Panc1 (cell line): ENCODE data around the gene BTBD3. TPM values are rescaled to one million over a fixed set of nuclear protein-coding genes. Genes with fewer than 3 reads are reported as not detected.

ENCODE experiments used
- ATAC-seq: fragments of 200-7000 bp; cut with Tn5 transposase; 2 replicates; pipeline ENCODE4 v1.9.1; 2020; ENCODE audit warnings: mild to moderate bottlenecking, moderate library complexity
- BruUV-seq: library from RNA; stranded (reverse); fragments of 400-500 nt; replicated peaks from 2 replicates; lab custom pipeline; 2021; lab: Mats Ljungman, UMichigan
- CTCF ChIA-PET: fragments of 300-600 bp; sonication (Branson Sonifier 250); formaldehyde crosslinking; loops from one replicate; lab custom pipeline; 2022; ENCODE audit warnings: antibody characterized with exemption; lab: Charles Lee
- POLR2A ChIA-PET: fragments of 300-600 bp; sonication (Branson Sonifier 250); formaldehyde crosslinking; loops from one replicate; lab custom pipeline; 2022; ENCODE audit warnings: antibody characterized with exemption; lab: Charles Lee
- DNase-seq: peaks from one replicate; pipeline ENCODE4 v3.0.0-alpha.2; 2010; ENCODE audit warnings: low read depth, low spot score
- H3K27ac ChIP-seq: 2 replicates; pipeline ENCODE4 v1.5.1; 2011; ENCODE audit warnings: mild to moderate bottlenecking, low read length, inconsistent platforms
- H3K27me3 ChIP-seq: fragments of 200-500 bp; sonication (Bioruptor generic); 2 replicates; pipeline ENCODE4 v1.6.0; 2014; ENCODE audit warnings: low read length, inconsistent platforms; ENCODE audit not compliant: control insufficient read depth, insufficient read depth
- H3K36me3 ChIP-seq: fragments of 200-500 bp; sonication (Bioruptor generic); 2 replicates; pipeline ENCODE4 v1.5.1; 2014; ENCODE audit warnings: inconsistent platforms, mild to moderate bottlenecking, low read length, moderate library complexity; ENCODE audit not compliant: control insufficient read depth, insufficient read depth
- H3K4me1 ChIP-seq: 2 replicates; pipeline ENCODE4 v1.5.1; 2011; ENCODE audit warnings: inconsistent platforms, mild to moderate bottlenecking, low read length, moderate library complexity; ENCODE audit not compliant: control insufficient read depth, insufficient read depth
- H3K4me3 ChIP-seq, 2 experiments: 2 replicates each; pipeline ENCODE4 v1.5.1; 2011 to 2012; ENCODE audit warnings: low read depth in 2 of 2, low read length in 2 of 2, mild to moderate bottlenecking in 2 of 2, inconsistent platforms in 1 of 2, moderate library complexity in 1 of 2
- H3K9me3 ChIP-seq: fragments of 200-500 bp; sonication (Bioruptor generic); 2 replicates; pipeline ENCODE4 v1.5.1; 2014; ENCODE audit warnings: low read depth, mild to moderate bottlenecking, inconsistent platforms, low read length, moderate library complexity; ENCODE audit not compliant: control insufficient read depth, insufficient read depth
- POLR2AphosphoS5 ChIP-seq: IDR thresholded peaks from 2 replicates; pipeline ENCODE4 v1.6.1; 2012; ENCODE audit warnings: mild to moderate bottlenecking, low read depth, low read length, moderate library complexity
- REST ChIP-seq, 2 experiments: IDR thresholded peaks; 2 replicates each; pipeline ENCODE4 v1.6.1; 2011 to 2012; ENCODE audit warnings: low read depth in 2 of 2, control low read depth in 1 of 2, low read length in 1 of 2, mild to moderate bottlenecking in 1 of 2, moderate library complexity in 1 of 2; ENCODE audit not compliant: insufficient read depth in 1 of 2
- SIN3A ChIP-seq: IDR thresholded peaks from 2 replicates; pipeline ENCODE4 v1.6.1; 2012; ENCODE audit warnings: low read depth, mild to moderate bottlenecking, low read length, moderate library complexity, borderline replicate concordance; ENCODE audit not compliant: insufficient read depth
- TCF7L2 ChIP-seq: IDR thresholded peaks from 2 replicates; pipeline ENCODE4 v1.6.1; 2011; ENCODE audit warnings: mild to moderate bottlenecking, low read depth, low read length, inconsistent platforms
- in situ Hi-C: cut with HindIII; loops from 2 replicates; pipeline ENCODE4 v1.10.0; 2016; ENCODE audit warnings: low sequenced_read_pairs, low pct_unique_long_range_greater_than_20kb
- intact Hi-C: fragments of 100-400 bp; cut with micrococcal nuclease; formaldehyde crosslinking; loops from one replicate; pipeline ENCODE4 v1.10.0; 2022; ENCODE audit not compliant: unreplicated experiment
- total RNA-seq: library from RNA; stranded (reverse); gene quantifications from one replicate; pipeline ENCODE4 v1.2.1, GENCODE V29; 2021; ENCODE audit not compliant: unreplicated experiment
- TF ChIP-seq, protein P1 (sequence below): fragments of 450-650 bp; IDR thresholded peaks from 2 replicates; pipeline ENCODE4 v1.5.1; 2017; ENCODE audit warnings: mild to moderate bottlenecking

The BTBD3 gene
- total RNA-seq, 1 experiment from 2014 or later: 27.6 TPM

GRCh38 chr20:11912659-11913415 is 4.9 kb upstream of the BTBD3 start:
- ATAC-seq: no peak
- in situ Hi-C loops: no loop called here

GRCh38 chr20:11918391-11918845 is 725 bp downstream of the BTBD3 start:
- BruUV-seq: no TSS peak

More at GRCh38 chr20:11912659-11913415, 4.9 kb upstream of the BTBD3 start:
- no peaks in the 10 kb centered on the region for H3K36me3 ChIP-seq
- TF ChIP-seq POLR2AphosphoS5 (no peak), SIN3A (no peak), TCF7L2 (no peak), REST (IDR thresholded peaks at IDR 0.05; ENCODE audit: insufficient read depth in 1 of 2, low read depth in 2 of 2, low read length in 1 of 2) (no peak)
- TF ChIP-seq, protein P1, sequence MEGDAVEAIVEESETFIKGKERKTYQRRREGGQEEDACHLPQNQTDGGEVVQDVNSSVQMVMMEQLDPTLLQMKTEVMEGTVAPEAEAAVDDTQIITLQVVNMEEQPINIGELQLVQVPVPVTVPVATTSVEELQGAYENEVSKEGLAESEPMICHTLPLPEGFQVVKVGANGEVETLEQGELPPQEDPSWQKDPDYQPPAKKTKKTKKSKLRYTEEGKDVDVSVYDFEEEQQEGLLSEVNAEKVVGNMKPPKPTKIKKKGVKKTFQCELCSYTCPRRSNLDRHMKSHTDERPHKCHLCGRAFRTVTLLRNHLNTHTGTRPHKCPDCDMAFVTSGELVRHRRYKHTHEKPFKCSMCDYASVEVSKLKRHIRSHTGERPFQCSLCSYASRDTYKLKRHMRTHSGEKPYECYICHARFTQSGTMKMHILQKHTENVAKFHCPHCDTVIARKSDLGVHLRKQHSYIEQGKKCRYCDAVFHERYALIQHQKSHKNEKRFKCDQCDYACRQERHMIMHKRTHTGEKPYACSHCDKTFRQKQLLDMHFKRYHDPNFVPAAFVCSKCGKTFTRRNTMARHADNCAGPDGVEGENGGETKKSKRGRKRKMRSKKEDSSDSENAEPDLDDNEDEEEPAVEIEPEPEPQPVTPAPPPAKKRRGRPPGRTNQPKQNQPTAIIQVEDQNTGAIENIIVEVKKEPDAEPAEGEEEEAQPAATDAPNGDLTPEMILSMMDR: peak; percentile 25; the same call in 1 of the 2 replicates
- H3K27ac ChIP-seq: no peak overlapping the region
- no peaks in the 10 kb centered on the region for H3K9me3 ChIP-seq
- DNase-seq: no peak
- BruUV-seq: no TSS peak
- peaks cover 3% of the 10 kb centered on the region; the same call in 1 of the 2 replicates for H3K4me1 ChIP-seq
- intact Hi-C loops: no loop called here
- H3K27me3 ChIP-seq: no peaks in the 10 kb centered on the region
- ChIA-PET CTCF (interaction anchor here (0.5 kb wide), 1 partner anchor 145 kb away, joined by 3 read pairs; no protein-coding TSS in a partner anchor), POLR2A (no interaction called here)
- H3K4me3 ChIP-seq: no peak overlapping the region

More at GRCh38 chr20:11918391-11918845, 725 bp downstream of the BTBD3 start:
- H3K9me3 ChIP-seq: no peaks in the 10 kb centered on the region
- H3K36me3 ChIP-seq: peaks cover 2% of the 10 kb centered on the region; the same call in 1 of the 2 replicates
- no peak overlapping the region for H3K27ac ChIP-seq
- H3K4me1 ChIP-seq: peaks cover 8% of the 10 kb centered on the region; the same call in 1 of the 2 replicates
- CTCF ChIA-PET: no interaction called here
- DNase-seq (no peak), ATAC-seq (no peak)
- POLR2A ChIA-PET: no interaction called here
- intact Hi-C loops (no loop called here), in situ Hi-C loops (no loop called here)
- TF ChIP-seq REST (IDR thresholded peaks at IDR 0.05; ENCODE audit: insufficient read depth in 1 of 2, low read depth in 2 of 2, low read length in 1 of 2) (no peak), SIN3A (no peak), POLR2AphosphoS5 (no peak), TCF7L2 (no peak)
- TF ChIP-seq, protein P1: no peak
- no peaks in the 10 kb centered on the region for H3K27me3 ChIP-seq
- H3K4me3 ChIP-seq: no peak overlapping the region
